NCI-H2171 treated with DMSO at 0.1 percent for 48 hours (cell line): ENCODE results near the gene MAEA.

ENCODE experiments used
- DNase-seq: peaks from one replicate; lab custom pipeline; 2025; lab: John Stamatoyannopoulos, UW

The MAEA gene

DNA sequence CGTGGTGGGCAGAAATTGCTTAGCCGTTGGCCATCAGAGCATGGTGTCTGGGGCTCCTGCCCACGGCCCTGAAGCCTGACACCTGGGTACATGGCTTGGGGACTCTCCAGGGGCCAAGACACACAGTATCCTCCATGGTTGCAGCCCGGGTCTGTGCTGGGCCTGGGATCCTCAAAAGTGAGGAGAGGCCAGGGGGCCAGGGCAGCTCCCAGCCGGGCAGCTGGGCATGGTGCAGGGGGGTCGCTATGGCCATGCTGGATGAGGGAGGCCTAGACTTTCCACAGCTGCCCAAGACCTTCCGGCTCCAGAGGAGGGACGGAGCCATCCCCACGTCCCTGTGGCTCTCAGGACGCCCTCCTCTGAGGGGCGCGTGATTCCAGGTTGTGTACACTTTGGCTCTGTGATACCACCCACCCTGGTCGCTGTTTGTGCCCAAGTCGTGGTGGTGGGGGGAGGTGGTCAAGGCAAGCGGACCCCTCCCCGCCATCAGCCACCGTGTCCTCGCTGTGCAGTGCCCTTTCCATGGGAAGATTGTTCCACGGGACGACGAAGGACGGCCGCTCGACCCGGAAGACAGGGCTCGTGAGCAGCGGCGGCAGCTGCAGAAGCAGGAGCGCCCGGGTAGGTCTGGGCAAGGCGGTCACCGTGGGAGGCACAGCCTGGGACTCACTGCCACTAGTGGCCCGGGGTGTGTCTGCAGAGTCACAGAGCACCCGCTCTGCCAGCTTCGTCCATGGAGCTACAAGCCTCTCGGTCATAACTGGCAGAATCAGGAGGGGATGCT, 90.9 kb downstream of the MAEA start:
- DNase-seq: no peak

- DNase-seq: no peak
Observed at GRCh38 chr4:1381181-1381621, 91.5 kb downstream of the MAEA start.

- DNase-seq: no peak
Observed at GRCh38 chr4:1381944-1382541, 92.4 kb downstream of the MAEA start.

DNA sequence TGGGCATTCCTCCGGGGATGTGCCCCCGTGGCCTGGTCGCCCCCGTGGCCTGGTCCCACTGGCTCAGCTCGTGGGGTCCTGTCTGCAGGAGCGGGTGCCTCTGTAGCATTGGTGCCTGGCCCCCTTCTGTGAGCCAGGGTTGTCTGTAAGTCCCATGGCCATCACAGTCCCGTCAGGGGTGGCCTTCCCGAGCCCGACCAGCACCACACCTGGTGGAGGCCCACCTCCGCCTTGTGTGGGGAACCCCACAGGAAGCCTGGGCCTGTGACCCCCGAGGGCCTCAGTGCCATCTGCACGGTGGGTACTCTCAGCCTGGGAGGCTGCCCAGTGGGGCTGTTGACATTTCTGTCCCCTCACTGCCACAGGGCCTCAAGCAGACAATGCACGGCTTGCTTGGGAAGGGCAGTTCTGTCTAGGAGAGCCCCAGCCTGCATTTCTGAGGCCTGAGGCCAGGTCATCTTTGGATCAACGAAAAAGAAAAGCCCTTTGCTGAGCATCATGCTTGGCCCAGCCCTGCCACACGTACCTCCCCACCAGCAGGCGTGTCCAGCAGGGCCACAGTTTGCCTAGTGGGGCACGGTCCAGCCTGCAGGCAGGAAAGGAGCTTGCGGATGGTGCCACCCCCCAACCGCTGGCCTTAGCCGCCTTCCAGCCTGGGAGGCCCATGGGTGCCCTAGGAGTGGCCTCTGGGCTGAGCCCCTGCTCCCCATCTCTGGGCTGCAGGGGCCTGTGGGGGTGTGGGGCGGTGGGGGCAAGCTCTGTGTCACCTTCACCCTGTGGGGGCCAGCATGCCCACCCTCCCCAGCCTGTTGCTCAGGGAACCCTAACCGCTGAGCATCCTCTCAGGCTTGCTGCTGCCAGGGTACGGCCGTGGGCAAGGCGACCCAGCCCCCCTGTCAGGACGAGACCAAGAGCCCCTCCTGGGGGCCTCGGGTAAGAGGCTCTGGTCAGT, 93.4 kb downstream of the MAEA start:
- no peak for DNase-seq

DNA sequence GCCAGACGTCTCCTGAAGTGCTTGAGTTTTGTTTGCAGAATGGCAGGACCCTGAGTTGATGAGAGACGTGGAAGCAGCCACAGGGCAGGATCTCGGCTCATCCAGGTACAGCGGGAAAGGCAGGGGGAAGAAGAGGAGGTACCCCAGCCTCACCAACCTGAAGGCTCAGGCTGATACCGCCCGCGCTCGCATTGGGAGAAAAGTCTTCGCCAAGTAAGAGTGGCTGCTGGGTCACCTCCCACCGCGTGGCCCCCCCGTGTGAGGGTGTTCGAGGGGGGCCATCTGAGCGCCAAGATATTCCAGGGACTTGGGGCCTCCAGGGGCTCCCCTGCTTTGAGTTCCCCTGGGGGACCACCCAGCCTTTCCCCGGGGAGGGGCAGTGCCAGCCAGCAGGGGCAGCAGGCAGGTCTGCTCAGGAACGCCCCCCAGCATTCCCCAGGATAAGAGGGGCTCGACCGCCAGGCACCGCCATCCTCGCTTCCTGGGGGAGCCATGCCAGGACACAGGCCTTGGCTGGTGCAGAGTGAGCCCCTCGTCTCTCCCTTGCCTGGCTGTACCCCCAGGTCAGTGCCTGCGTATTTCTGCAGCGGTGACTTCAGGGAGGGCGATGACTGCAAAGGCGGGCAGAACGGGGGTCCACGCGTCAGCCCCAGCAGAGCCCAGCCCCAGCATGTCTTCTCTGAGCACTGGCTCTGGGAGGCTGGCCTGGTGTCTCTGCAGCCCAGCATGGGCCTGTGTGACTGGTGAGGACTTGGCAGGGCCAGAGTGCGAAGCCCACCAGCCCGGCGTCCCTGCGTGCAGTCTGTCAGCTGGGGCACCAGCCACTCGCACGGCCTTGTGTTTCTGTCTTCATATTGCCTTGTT, 94.3 kb downstream of the MAEA start:
- DNase-seq: no peak

- DNase-seq: no peak
Observed at GRCh38 chr4:1384675-1385372, 95.1 kb downstream of the MAEA start.

DNA sequence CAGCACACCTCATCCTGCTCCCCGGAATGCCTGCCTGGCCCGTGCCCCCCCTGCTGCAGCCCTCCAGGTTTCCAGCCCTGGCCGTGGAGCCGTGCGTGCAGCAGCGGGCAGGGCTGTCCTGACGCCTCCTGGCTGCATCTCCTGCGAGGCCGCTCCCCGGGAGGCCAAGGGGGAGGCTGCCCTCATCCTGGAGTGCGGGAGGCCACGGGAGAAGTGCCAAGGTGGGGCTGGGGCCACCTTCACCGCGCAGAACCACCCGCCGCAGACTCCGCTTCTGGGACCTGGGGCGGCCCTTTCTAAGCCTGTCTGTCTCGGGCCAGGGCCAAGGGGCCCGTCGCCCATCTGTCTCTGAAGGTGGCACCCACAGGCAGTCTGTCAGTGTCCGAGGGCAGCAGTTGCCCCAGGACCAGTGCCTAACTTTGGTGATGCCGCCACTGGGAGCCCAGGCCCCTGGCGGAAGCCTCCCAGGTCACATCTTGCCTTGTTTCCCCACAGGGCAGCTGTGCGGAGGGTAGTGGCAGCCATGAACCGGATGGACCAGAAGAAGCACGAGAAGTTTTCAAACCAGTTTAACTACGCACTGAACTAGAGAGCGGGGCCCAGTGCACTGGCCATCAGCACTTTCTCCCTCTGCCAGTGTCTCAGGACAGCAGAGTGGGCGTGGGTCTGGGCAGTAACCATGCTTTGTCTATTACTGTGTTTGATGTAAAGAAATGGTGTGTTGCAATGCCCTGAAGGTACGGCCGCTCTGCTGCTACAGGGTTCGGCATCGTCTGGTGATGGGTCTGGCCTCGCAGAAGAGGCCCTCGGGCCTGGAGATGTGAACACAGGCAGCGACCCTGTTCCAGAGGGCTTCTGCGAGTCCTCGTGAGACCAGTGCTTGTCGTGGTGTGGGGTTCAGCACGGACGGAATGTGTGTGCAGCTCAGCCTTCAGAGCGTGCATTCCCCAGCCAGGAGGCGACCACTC, 96.0 kb downstream of the MAEA start:
- DNase-seq: no peak
